Astrocyte of the spinal cord (primary cell): ENCODE results near the gene SFXN4.
"Not testable (repeated sequence)": the region's sequence is repeated elsewhere in the genome, so short reads cannot be mapped to it uniquely, and the experiment has no call there.

Source experiments
- DNase-seq: peaks from one replicate; pipeline ENCODE4 v3.0.0; 2011; ENCODE audit warnings: low read depth, low spot score
- H3K4me3 ChIP-seq: 2 replicates; pipeline ENCODE4 v1.5.1; 2011; ENCODE audit warnings: low read depth, mild to moderate bottlenecking, low read length, moderate library complexity
- CTCF ChIP-seq: IDR thresholded peaks from 2 replicates; pipeline ENCODE4 v1.5.1; 2012; ENCODE audit warnings: low read depth, mild to moderate bottlenecking, low read length, inconsistent platforms
- in situ Hi-C: cut with HindIII; loops from 2 replicates; pipeline ENCODE4 v1.10.0; 2017; ENCODE audit warnings: low sequenced_read_pairs

Gene SFXN4

GRCh38 chr10:119103903-119104653, 61.4 kb downstream of the SFXN4 start, which contains the start of gene DENND10:
TSS of gene DENND10 (plus strand) at chr10:119104113. CDS start at chr10:119104143, 30 bp downstream.
- no peak for TF ChIP-seq CTCF
- DNase-seq, result peak; percentile 81
- H3K4me3 ChIP-seq, result peak within 1 kb of the TSS; percentile 70
- in situ Hi-C loops, result no loop called here

GRCh38 chr10:119103241-119103902, 62.1 kb downstream of the SFXN4 start:
- in situ Hi-C loops, result no loop called here
- TF ChIP-seq CTCF, result no peak
- peak overlapping the region; percentile 10 for H3K4me3 ChIP-seq
- no peak for DNase-seq

DNA sequence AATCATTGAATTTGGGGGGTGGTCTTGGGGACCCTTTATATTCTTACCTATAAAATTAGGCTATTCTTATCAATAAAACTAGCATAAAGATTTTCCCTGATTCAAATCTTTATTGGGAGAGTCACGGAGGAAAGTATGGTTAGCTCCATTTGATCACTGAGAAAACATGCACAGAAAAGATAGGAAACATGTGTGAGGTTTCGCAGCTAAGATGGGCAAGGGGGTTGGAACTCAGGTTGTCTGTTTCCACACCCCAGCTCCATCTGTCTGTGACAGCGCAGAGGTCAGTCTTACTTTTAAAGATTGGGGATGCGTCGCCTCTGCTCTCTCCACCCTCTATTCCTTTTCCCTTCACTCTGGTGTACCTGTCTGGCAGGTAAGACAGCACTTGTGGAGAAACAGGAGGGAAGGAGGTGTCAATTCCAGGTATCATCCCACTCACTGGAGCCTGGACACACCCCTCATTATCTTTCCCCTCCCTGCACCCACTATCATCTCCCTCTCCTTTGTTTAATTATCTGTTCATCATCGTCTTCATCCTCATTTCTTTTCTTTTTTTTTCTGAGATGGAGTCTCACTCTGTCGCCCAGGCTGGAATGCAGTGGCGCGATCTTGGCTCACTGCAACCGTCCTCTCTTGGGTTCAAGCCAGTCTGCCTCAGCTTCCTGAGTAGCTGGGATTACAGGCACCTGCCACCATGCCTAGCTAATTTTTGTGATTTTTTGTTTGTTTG, 64.0 kb downstream of the SFXN4 start:
- no peak for DNase-seq
- TF ChIP-seq CTCF, result no peak
- no peak overlapping the region for H3K4me3 ChIP-seq
- in situ Hi-C loops, result no loop called here

- in situ Hi-C loops, result no loop called here
- no peak for DNase-seq
These were observed 64.9 kb downstream of the SFXN4 start for GRCh38 chr10:119100434-119101238.

DNA sequence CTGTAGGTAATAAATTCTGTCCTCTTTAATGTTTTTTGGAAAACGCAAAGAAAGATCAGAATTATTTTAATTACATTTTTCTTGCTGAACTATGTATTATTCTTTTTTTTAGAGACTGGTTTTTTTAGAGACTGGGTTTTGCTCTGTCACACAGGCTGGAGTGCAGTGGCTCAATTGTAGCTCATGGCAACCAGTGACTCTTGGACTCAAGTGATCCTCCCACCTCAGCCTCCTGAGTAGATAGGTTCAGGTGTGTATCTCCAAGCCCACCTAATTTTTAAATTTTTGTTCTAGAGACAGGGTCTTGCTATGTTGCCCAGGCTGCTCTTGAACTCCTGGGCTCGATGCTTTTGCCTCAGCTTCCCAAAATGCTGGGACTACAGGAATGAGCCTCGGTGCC, 66.9 kb downstream of the SFXN4 start:
- in situ Hi-C loops, result no loop called here
- TF ChIP-seq CTCF, result no peak
- no peak overlapping the region for H3K4me3 ChIP-seq
- DNase-seq, result no peak

More at GRCh38 chr10:119100434-119101238, 64.9 kb downstream of the SFXN4 start:
- H3K4me3 ChIP-seq, result no peak overlapping the region
- no peak for TF ChIP-seq CTCF

GRCh38 chr10:119096641-119097415, 68.7 kb downstream of the SFXN4 start:
- DNase-seq, H3K4me3 ChIP-seq, in situ Hi-C loops: not testable (repeated sequence)
